Measurements from ENCODE around the gene PNKD. TPM values are rescaled to one million over a fixed set of nuclear protein-coding genes. Genes with fewer than 3 reads are reported as not detected.

PNKD gene
- total RNA-seq, 4 donors from 2014 or later, result 63.9 to 690 (median 70.4) TPM

DNA sequence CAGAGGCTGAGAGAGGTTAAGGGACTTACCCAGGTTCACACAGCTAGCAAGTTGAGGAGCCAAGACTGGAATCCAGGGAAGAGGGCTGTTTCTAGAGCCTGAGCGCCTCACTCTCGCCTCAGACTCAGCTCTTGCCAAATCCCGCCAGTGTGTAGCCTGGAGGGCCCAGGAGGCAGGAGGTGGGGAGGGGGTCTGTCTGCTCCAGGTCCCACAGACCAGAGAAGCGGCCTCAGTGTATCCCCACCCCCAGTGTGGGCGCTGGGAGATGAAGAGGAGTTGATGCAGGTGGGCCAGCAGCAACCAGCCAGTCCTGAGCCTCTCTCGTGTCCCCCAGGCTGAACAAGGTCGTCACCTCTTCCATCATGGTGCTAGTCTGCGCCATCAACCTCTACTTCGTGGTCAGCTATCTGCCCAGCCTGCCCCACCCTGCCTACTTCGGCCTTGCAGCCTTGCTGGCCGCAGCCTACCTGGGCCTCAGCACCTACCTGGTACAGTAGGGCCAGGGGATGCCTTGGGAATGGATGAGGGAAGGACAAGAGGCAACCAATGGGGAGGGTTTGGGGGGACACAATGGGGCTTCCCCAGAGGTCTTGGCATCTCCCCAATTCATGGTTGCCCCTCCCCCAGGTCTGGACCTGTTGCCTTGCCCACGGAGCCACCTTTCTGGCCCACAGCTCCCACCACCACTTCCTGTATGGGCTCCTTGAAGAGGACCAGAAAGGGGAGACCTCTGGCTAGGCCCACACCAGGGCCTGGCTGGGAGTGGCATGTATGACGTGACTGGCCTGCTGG lies 124.2 kb downstream of the PNKD start:
- Histone ChIP-seq H3K36me3 (no peaks in the 10 kb centered on the region), H3K4me1 (peaks cover 0 to 19% (median 13%) of the 10 kb centered on the region in 4 donors), H3K9me3 (no peaks in the 10 kb centered on the region), H3K27ac (no peak overlapping the region), H3K4me3 (no peak overlapping the region), H3K27me3 (no peaks in the 10 kb centered on the region)
- TF ChIP-seq POLR2A (IDR thresholded peaks at IDR 0.05), result no peak
- TF ChIP-seq, protein P1, sequence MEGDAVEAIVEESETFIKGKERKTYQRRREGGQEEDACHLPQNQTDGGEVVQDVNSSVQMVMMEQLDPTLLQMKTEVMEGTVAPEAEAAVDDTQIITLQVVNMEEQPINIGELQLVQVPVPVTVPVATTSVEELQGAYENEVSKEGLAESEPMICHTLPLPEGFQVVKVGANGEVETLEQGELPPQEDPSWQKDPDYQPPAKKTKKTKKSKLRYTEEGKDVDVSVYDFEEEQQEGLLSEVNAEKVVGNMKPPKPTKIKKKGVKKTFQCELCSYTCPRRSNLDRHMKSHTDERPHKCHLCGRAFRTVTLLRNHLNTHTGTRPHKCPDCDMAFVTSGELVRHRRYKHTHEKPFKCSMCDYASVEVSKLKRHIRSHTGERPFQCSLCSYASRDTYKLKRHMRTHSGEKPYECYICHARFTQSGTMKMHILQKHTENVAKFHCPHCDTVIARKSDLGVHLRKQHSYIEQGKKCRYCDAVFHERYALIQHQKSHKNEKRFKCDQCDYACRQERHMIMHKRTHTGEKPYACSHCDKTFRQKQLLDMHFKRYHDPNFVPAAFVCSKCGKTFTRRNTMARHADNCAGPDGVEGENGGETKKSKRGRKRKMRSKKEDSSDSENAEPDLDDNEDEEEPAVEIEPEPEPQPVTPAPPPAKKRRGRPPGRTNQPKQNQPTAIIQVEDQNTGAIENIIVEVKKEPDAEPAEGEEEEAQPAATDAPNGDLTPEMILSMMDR (IDR thresholded peaks at IDR 0.05), result no peak
- DNase-seq, result peak in 1 of 3 donors; percentile 50

DNA sequence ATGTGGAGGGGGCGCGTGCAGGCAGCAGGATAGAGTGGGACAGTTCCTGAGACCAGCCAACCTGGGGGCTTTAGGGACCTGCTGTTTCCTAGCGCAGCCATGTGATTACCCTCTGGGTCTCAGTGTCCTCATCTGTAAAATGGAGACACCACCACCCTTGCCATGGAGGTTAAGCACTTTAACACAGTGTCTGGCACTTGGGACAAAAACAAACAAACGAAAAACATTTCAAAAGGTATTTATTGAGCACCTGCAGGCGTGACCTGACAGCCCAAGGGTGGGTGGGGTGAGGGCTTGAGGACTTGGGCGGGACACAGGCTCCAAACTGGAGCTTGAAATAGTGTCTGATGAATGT lies 124.7 kb downstream of the PNKD start:
- Histone ChIP-seq H3K9me3 (no peaks in the 10 kb centered on the region), H3K36me3 (no peaks in the 10 kb centered on the region), H3K4me3 (no peak overlapping the region), H3K27me3 (no peaks in the 10 kb centered on the region), H3K27ac (peak overlapping the region in 1 of 4 donors; percentile 99), H3K4me1 (peaks cover 0 to 19% (median 13%) of the 10 kb centered on the region in 4 donors)
- DNase-seq, result no peak
- no peak for TF ChIP-seq POLR2A (IDR thresholded peaks at IDR 0.05)
- TF ChIP-seq, protein P1 (IDR thresholded peaks at IDR 0.05), result no peak

DNA sequence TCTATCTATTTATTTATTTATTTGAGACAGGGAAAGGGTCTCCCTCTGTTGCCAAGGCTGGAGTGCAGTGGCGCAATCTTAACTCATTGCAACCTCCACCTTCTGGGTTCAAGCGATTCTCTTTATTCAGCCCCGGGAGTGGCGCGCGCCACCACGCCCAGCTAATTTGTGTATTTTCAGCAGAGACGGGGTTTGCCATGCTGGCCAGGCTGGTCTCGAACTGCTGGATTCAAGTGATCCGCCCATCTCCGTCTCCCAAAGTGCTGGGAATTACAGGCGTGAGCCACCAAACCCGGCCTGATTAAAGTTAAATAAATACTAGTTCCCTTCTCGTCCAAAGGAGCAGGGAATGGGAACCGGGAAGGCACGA lies 125.1 kb downstream of the PNKD start:
- Histone ChIP-seq H3K27ac (peak overlapping the region; percentile 95 to 99 (median 98)), H3K4me3 (peak overlapping the region; percentile 57 to 97 (median 82)), H3K9me3 (no peaks in the 10 kb centered on the region), H3K27me3 (no peaks in the 10 kb centered on the region), H3K36me3 (no peaks in the 10 kb centered on the region), H3K4me1 (peaks cover 0 to 19% (median 13%) of the 10 kb centered on the region in 4 donors)
- no peak for TF ChIP-seq POLR2A (IDR thresholded peaks at IDR 0.05)
- TF ChIP-seq, protein P1 (IDR thresholded peaks at IDR 0.05), result no peak
- no peak for DNase-seq

DNA sequence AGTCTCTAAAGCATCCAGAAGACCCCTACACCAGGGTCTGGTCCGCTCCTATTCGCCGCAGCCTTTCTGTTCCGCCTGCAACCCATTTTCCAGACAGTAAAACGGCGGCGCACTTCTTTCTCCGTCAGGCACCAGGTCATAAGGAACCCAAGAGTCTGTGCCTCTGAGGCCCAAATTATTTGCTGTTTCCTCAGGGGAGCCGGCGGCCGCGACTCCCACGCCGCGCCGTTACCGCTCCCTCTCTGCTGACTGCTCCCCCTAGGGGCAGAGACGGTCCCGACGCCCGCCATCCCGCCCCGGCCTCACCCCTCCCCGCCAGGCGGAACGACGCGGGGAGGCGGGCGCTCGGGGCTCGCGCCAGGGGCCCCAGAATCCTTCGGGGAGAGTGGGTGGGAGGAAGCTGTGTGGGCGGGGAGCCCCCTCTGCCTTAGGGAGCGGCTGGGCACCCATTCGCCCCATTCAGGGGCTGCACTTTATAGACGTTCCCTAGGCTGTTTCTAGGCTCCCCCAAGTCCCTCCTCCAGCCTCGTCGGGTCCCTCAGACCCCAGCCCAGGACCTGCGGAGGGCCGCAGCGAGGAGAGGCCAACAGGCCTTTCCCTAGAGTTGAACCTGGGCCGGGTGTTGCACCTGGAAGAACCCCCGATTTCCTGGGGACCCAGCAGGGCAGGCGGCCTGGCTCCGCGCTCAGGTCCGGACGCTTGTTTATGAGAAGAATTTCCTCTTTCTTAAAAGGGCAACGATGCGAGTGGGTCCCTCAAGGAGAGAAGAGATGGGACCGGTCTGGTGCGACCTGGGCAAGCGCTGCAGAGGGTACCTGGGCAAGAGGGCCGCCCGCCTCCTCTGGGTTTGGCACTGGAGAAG lies 125.7 kb downstream of the PNKD start:
- peak; percentile 88 to 96 (median 94) for DNase-seq
- Histone ChIP-seq H3K36me3 (no peaks in the 10 kb centered on the region), H3K4me1 (peaks cover 0 to 22% (median 14%) of the 10 kb centered on the region in 4 donors), H3K9me3 (no peaks in the 10 kb centered on the region), H3K4me3 (peak overlapping the region; percentile 57 to 97 (median 82)), H3K27ac (peak overlapping the region; percentile 95 to 99 (median 98)), H3K27me3 (no peaks in the 10 kb centered on the region)
- TF ChIP-seq, protein P1 (IDR thresholded peaks at IDR 0.05), result peak; percentile 94 to 97 (median 96)
- peak; percentile 7 to 51 for TF ChIP-seq POLR2A (IDR thresholded peaks at IDR 0.05)

Small RNAs within 50 kb of the gene (small RNA-seq; reads per million reads assigned to genes)
- gene MIR6810, result 0 to 0.25 reads per million in 2 donors

Other genes with a start within 250 kb of the PNKD start
- gene RUFY4, start 201.3 kb upstream of the PNKD start, total RNA-seq, result 1 to 10 TPM in 1 of 4 donors, under 1 TPM in 1, not detected in 2; 0.27 to 5.0 TPM
- gene CXCR2, start 144.5 kb upstream of the PNKD start, total RNA-seq, result not detected
- gene CXCR1, start 103.6 kb upstream of the PNKD start, total RNA-seq, result not detected
- 100 to 1,000 TPM; 210 to 284 (median 246) TPM for gene ARPC2, start 53.3 kb upstream of the PNKD start, total RNA-seq
- 1 to 10 TPM; 3.3 to 7.0 (median 3.9) TPM for gene GPBAR1, start 9.5 kb upstream of the PNKD start, total RNA-seq
- 100 to 1,000 TPM in 3 of 4 donors, 10 to 100 TPM in 1; 91.8 to 151 (median 115) TPM for gene AAMP, start 382 bp upstream of the PNKD start, total RNA-seq
- gene TMBIM1, start 22.0 kb downstream of the PNKD start, total RNA-seq, result 100 to 1,000 TPM in 3 of 4 donors, 10 to 100 TPM in 1; 97.4 to 431 (median 280) TPM
- gene CATIP, start 86.3 kb downstream of the PNKD start, total RNA-seq, result not detected
- gene SLC11A1, start 111.8 kb downstream of the PNKD start, total RNA-seq, result 10 to 100 TPM in 2 of 4 donors, 1 to 10 TPM in 2; 2.8 to 21.5 (median 8.6) TPM
- 100 to 1,000 TPM; 105 to 207 (median 184) TPM for gene CTDSP1, start 129.3 kb downstream of the PNKD start, total RNA-seq
- 1,000 to 10,000 TPM in 1 of 4 donors, 100 to 1,000 TPM in 3; 189 to 1,274 (median 741) TPM for gene VIL1, start 148.6 kb downstream of the PNKD start, total RNA-seq

Data from Peyer's patch (tissue), 4 donors.